ENCODE measurements around the gene FARP1.

FARP1 gene

GRCh38 chr13:98343461-98343860 is 200.6 kb downstream of the FARP1 start:
- no peak overlapping the region for H3K4me3 ChIP-seq (ENCODE audit: low read depth, low read length)
- no peak overlapping the region for H3K27ac ChIP-seq (ENCODE audit: extremely low read depth, low read depth, low read length)
- ChIA-PET CTCF (interaction anchor here (0.5 to 0.7 kb wide), 2 partner anchors 285 to 712 kb away, joined by 4 to 6 read pairs; no protein-coding TSS in a partner anchor), POLR2A (no interaction called here)
- H3K9me3 ChIP-seq (ENCODE audit: control insufficient read depth, insufficient read depth, low read depth, low read length) = no peaks in the 10 kb centered on the region
- H3K4me1 ChIP-seq (ENCODE audit: control insufficient read depth, insufficient read depth, low read length) = no peaks in the 10 kb centered on the region
- H3K36me3 ChIP-seq (ENCODE audit: control insufficient read depth in 2 of 2, insufficient read depth in 1 of 2, low read length in 2 of 2) = no peaks in the 10 kb centered on the region
- 0 out of 2 replicates have a peak, but pooled peaks have one; percentile 24 for TF ChIP-seq ZBTB8A (tag by site-specific recombination; IDR thresholded peaks at IDR 0.05)
- TF ChIP-seq ZNF48 (tag by site-specific recombination; IDR thresholded peaks at IDR 0.05) = no peak
- no peak for TF ChIP-seq ZSCAN18 (tag by site-specific recombination; IDR thresholded peaks at IDR 0.05)
- no peak for TF ChIP-seq ZNF23 (tag by site-specific recombination; IDR thresholded peaks at IDR 0.05; ENCODE audit: borderline replicate concordance)
- TF ChIP-seq ZNF211 (tag by site-specific recombination; IDR thresholded peaks at IDR 0.05; ENCODE audit: low read depth) = no peak
- TF ChIP-seq ZIC2 (tag by site-specific recombination; IDR thresholded peaks at IDR 0.05) = peak; percentile 85
- no peak for TF ChIP-seq ZFP3 (tag by site-specific recombination; IDR thresholded peaks at IDR 0.05; ENCODE audit: low read depth)
- TF ChIP-seq ZNF473 (tag by site-specific recombination; IDR thresholded peaks at IDR 0.05) = no peak
- peak; percentile 74 for TF ChIP-seq ZFHX2 (tag by site-specific recombination; conservative IDR thresholded peaks at IDR 0.05)
- no peak for TF ChIP-seq ZNF146 (tag by site-specific recombination; IDR thresholded peaks at IDR 0.05)
- TF ChIP-seq ZBTB49 (tag by site-specific recombination; IDR thresholded peaks at IDR 0.05; ENCODE audit: low read depth) = no peak
- TF ChIP-seq BCL6B (tag by site-specific recombination; IDR thresholded peaks at IDR 0.05) = no peak
- no peak for TF ChIP-seq SETDB1 (IDR thresholded peaks at IDR 0.05; ENCODE audit: insufficient read length, low read length)
- no peak for TF ChIP-seq PRDM2 (tag by site-specific recombination; IDR thresholded peaks at IDR 0.05; ENCODE audit: borderline replicate concordance)
- no peak for TF ChIP-seq ZNF248 (tag by site-specific recombination; IDR thresholded peaks at IDR 0.05)
- TF ChIP-seq ZNF26 (tag by site-specific recombination; IDR thresholded peaks at IDR 0.05) = no peak
- TF ChIP-seq EGR2 (tag by site-specific recombination; IDR thresholded peaks at IDR 0.05; ENCODE audit: low read depth) = peak; percentile 55; the same call in 1 of the 2 replicates
- no peak for TF ChIP-seq HIC1 (tag by site-specific recombination; IDR thresholded peaks at IDR 0.05)
- 0 out of 2 replicates have a peak, but pooled peaks have one; percentile 23 for TF ChIP-seq OSR2 (tag by site-specific recombination; IDR thresholded peaks at IDR 0.05)
- TF ChIP-seq CTCF (tag by site-specific recombination; IDR thresholded peaks at IDR 0.05) = no peak
- TF ChIP-seq ZBTB20 (tag by site-specific recombination; IDR thresholded peaks at IDR 0.05) = no peak
